ENCODE results near the gene RGS6.

Gene RGS6

GRCh38 chr14:72017290-72017689 lies 85.1 kb downstream of the RGS6 start:
- no peak for DNase-seq

GRCh38 chr14:72023128-72024042 lies 91.2 kb downstream of the RGS6 start:
- DNase-seq: no peak

- peak; percentile 12 for DNase-seq
These were observed 91.8 kb downstream of the RGS6 start for GRCh38 chr14:72024043-72024407.

GRCh38 chr14:72024504-72024903 lies 92.3 kb downstream of the RGS6 start:
- no peak for DNase-seq

- DNase-seq: no peak
These were observed 94.3 kb downstream of the RGS6 start for GRCh38 chr14:72026536-72026935.

GRCh38 chr14:72027061-72027460 lies 94.8 kb downstream of the RGS6 start:
- DNase-seq: no peak

- DNase-seq: no peak
These were observed 101.1 kb downstream of the RGS6 start for GRCh38 chr14:72033365-72033764.

GRCh38 chr14:72040528-72040927 lies 108.3 kb downstream of the RGS6 start:
- no peak for DNase-seq

GRCh38 chr14:72045271-72045670 lies 113.0 kb downstream of the RGS6 start:
- no peak for DNase-seq

- DNase-seq: no peak
These were observed 113.7 kb downstream of the RGS6 start for GRCh38 chr14:72045885-72046284.

GRCh38 chr14:72049462-72049861 lies 117.2 kb downstream of the RGS6 start:
- DNase-seq: peak; percentile 16

- DNase-seq: no peak
These were observed 120.1 kb downstream of the RGS6 start for GRCh38 chr14:72052356-72052755.

GRCh38 chr14:72053651-72054050 lies 121.4 kb downstream of the RGS6 start:
- DNase-seq: no peak

GRCh38 chr14:72054911-72055310 lies 122.7 kb downstream of the RGS6 start:
- no peak for DNase-seq

- DNase-seq: no peak
These were observed 125.6 kb downstream of the RGS6 start for GRCh38 chr14:72057701-72058285.

- no peak for DNase-seq
These were observed 128.2 kb downstream of the RGS6 start for GRCh38 chr14:72060460-72060859.

- no peak for DNase-seq
These were observed 128.7 kb downstream of the RGS6 start for GRCh38 chr14:72060917-72061316.

- no peak for DNase-seq
These were observed 129.5 kb downstream of the RGS6 start for GRCh38 chr14:72061718-72062117.

GRCh38 chr14:72063761-72064282 lies 131.6 kb downstream of the RGS6 start:
- DNase-seq: no peak

GRCh38 chr14:72064501-72064900 lies 132.3 kb downstream of the RGS6 start:
- no peak for DNase-seq

GRCh38 chr14:72070458-72070857 lies 138.2 kb downstream of the RGS6 start:
- no peak for DNase-seq

GRCh38 chr14:72075649-72076334 lies 143.6 kb downstream of the RGS6 start:
- DNase-seq: no peak

- no peak for DNase-seq
These were observed 148.9 kb downstream of the RGS6 start for GRCh38 chr14:72081137-72081536.

GRCh38 chr14:72084935-72085334 lies 152.7 kb downstream of the RGS6 start:
- no peak for DNase-seq

Measured in COR-L47 (cell line).